DOHH2 (cell line): ENCODE data around the gene ADGRL3.

Experiments
- H3F3A ChIP-seq: fragments of 200-600 bp; sonication (generic), shearing (Covaris generic); 2 replicates; pipeline ENCODE4 v1.6.0; 2016; ENCODE audit warnings: antibody characterized with exemption, mild to moderate bottlenecking; ENCODE audit not compliant: control insufficient read depth, insufficient read depth
- H3K27ac ChIP-seq: fragments of 200-600 bp; sonication (generic); 2 replicates; pipeline ENCODE4 v1.5.1; 2014; ENCODE audit warnings: low read depth, mild to moderate bottlenecking, low read length, moderate library complexity
- H3K27me3 ChIP-seq: fragments of 200-600 bp; sonication (generic); 2 replicates; pipeline ENCODE4 v1.6.1; 2014; ENCODE audit warnings: mild to moderate bottlenecking, low read length, mixed read lengths; ENCODE audit not compliant: control insufficient read depth
- H3K36me3 ChIP-seq: fragments of 200-600 bp; sonication (generic); 2 replicates; pipeline ENCODE4 v1.6.1; 2014; ENCODE audit warnings: mild to moderate bottlenecking, low read length, moderate library complexity, mixed read lengths; ENCODE audit not compliant: control insufficient read depth
- H3K4me1 ChIP-seq: fragments of 200-600 bp; sonication (generic); 2 replicates; pipeline ENCODE4 v1.6.1; 2014; ENCODE audit warnings: mild to moderate bottlenecking, low read length, mixed read lengths; ENCODE audit not compliant: control insufficient read depth
- H3K4me2 ChIP-seq: fragments of 200-600 bp; sonication (generic); 2 replicates; pipeline ENCODE4 v1.6.0; 2014; ENCODE audit warnings: mild to moderate bottlenecking, low read length, moderate library complexity
- H3K4me3 ChIP-seq: fragments of 200-600 bp; sonication (generic); 2 replicates; pipeline ENCODE4 v1.5.1; 2014; ENCODE audit warnings: mild to moderate bottlenecking, low read length, mixed read lengths
- H3K79me2 ChIP-seq: fragments of 200-600 bp; sonication (generic); 2 replicates; pipeline ENCODE4 v1.6.1; 2014; ENCODE audit warnings: mild to moderate bottlenecking, low read length, mixed read lengths; ENCODE audit not compliant: control insufficient read depth
- H3K9me2 ChIP-seq: fragments of 200-600 bp; sonication (generic); replicated peaks from 2 replicates; pipeline ENCODE4 v1.6.1; 2014; ENCODE audit warnings: mild to moderate bottlenecking, low read length, mixed read lengths; ENCODE audit not compliant: control insufficient read depth
- H3K9me3 ChIP-seq: fragments of 200-600 bp; sonication (generic); 2 replicates; pipeline ENCODE4 v1.6.1; 2014; ENCODE audit warnings: antibody characterized with exemption, low read length, mixed read lengths; ENCODE audit not compliant: control insufficient read depth, insufficient read depth
- H4K20me1 ChIP-seq: fragments of 200-600 bp; sonication (generic); 2 replicates; pipeline ENCODE4 v1.6.0; 2014; ENCODE audit warnings: low read depth, mild to moderate bottlenecking, antibody characterized with exemption, low read length, moderate library complexity; ENCODE audit not compliant: control insufficient read depth, insufficient read depth
- CTCF ChIP-seq: fragments of 200-600 bp; sonication (generic); IDR thresholded peaks from one replicate; pipeline ENCODE4 v1.5.1; 2014; ENCODE audit warnings: antibody characterized with exemption, mild to moderate bottlenecking, low read depth, low read length; ENCODE audit not compliant: poor library complexity, severe bottlenecking
- EZH2phosphoT487 ChIP-seq: fragments of 200-600 bp; sonication (generic); IDR thresholded peaks from 2 replicates; pipeline ENCODE4 v1.6.1; 2017; ENCODE audit warnings: borderline replicate concordance, mild to moderate bottlenecking, antibody characterized with exemption, low read length, moderate library complexity, mixed read lengths

Gene ADGRL3

GRCh38 chr4:61934198-61934597, 734.1 kb downstream of the ADGRL3 start:
- H3K36me3 ChIP-seq, result no peaks in the 10 kb centered on the region
- H3K4me2 ChIP-seq, result no peak overlapping the region
- no peaks in the 10 kb centered on the region for H3K79me2 ChIP-seq
- H3K27me3 ChIP-seq, result no peaks in the 10 kb centered on the region
- no peak overlapping the region for H3K4me3 ChIP-seq
- no peaks in the 10 kb centered on the region for H4K20me1 ChIP-seq
- no peak overlapping the region for H3K27ac ChIP-seq
- no peaks in the 10 kb centered on the region for H3K4me1 ChIP-seq
- H3K9me3 ChIP-seq, result no peaks in the 10 kb centered on the region
- no peaks in the 10 kb centered on the region for H3K9me2 ChIP-seq
- TF ChIP-seq CTCF (no peak), EZH2phosphoT487 (no peak)
- no peaks in the 10 kb centered on the region for H3F3A ChIP-seq

- Histone ChIP-seq H3F3A (no peaks in the 10 kb centered on the region), H3K27me3 (no peaks in the 10 kb centered on the region), H3K27ac (no peak overlapping the region), H4K20me1 (no peaks in the 10 kb centered on the region), H3K79me2 (no peaks in the 10 kb centered on the region), H3K9me2 (no peaks in the 10 kb centered on the region), H3K9me3 (no peaks in the 10 kb centered on the region), H3K36me3 (no peaks in the 10 kb centered on the region), H3K4me3 (no peak overlapping the region), H3K4me2 (no peak overlapping the region), H3K4me1 (no peaks in the 10 kb centered on the region)
- no peak for TF ChIP-seq EZH2phosphoT487
- no peak for TF ChIP-seq CTCF
Measured at GRCh38 chr4:61938250-61938846, 738.2 kb downstream of the ADGRL3 start.

GRCh38 chr4:61950625-61951024, 750.5 kb downstream of the ADGRL3 start:
- Histone ChIP-seq H3K4me3 (no peak overlapping the region), H4K20me1 (no peaks in the 10 kb centered on the region), H3K79me2 (no peaks in the 10 kb centered on the region), H3K9me2 (no peaks in the 10 kb centered on the region), H3K9me3 (no peaks in the 10 kb centered on the region; the same call in 1 of the 2 replicates), H3K27ac (no peak overlapping the region), H3K4me2 (no peak overlapping the region), H3K36me3 (no peaks in the 10 kb centered on the region), H3K4me1 (no peaks in the 10 kb centered on the region), H3F3A (no peaks in the 10 kb centered on the region), H3K27me3 (no peaks in the 10 kb centered on the region)
- TF ChIP-seq EZH2phosphoT487, result no peak
- no peak for TF ChIP-seq CTCF
